Activated effector memory CD4-positive, alpha-beta T cell treated with Interleukin-2 at 50 U/mL for 16 hours (primary cell): ENCODE data around the gene AP5B1.

ENCODE experiments used
- DNase-seq: peaks from one replicate; pipeline ENCODE4 v3.0.0-alpha.2; 2020

Gene AP5B1

GRCh38 chr11:65801153-65801987 lies 20.6 kb upstream of the AP5B1 start:
- DNase-seq, result no peak

GRCh38 chr11:65798882-65799281 lies 18.1 kb upstream of the AP5B1 start:
- no peak for DNase-seq

- no peak for DNase-seq
These were observed 16.9 kb upstream of the AP5B1 start for GRCh38 chr11:65797711-65798110.

GRCh38 chr11:65796726-65797601 lies 16.2 kb upstream of the AP5B1 start:
- DNase-seq, result no peak

- DNase-seq, result no peak
These were observed 14.1 kb upstream of the AP5B1 start for GRCh38 chr11:65794570-65795510.

GRCh38 chr11:65793625-65794400 lies 13.0 kb upstream of the AP5B1 start:
- DNase-seq, result no peak

- no peak for DNase-seq
These were observed 12.4 kb upstream of the AP5B1 start for GRCh38 chr11:65793144-65793581.

GRCh38 chr11:65792456-65792855 lies 11.7 kb upstream of the AP5B1 start:
- DNase-seq, result no peak

- DNase-seq, result peak; percentile 36
These were observed 11.0 kb upstream of the AP5B1 start for GRCh38 chr11:65791719-65792213.

- DNase-seq, result no peak
These were observed 10.3 kb upstream of the AP5B1 start for GRCh38 chr11:65790902-65791650.

- DNase-seq, result no peak
These were observed 9.5 kb upstream of the AP5B1 start for GRCh38 chr11:65790104-65790901.

GRCh38 chr11:65789230-65790103 lies 8.7 kb upstream of the AP5B1 start:
- DNase-seq, result no peak

GRCh38 chr11:65788821-65789220 lies 8.0 kb upstream of the AP5B1 start:
- DNase-seq, result no peak

- DNase-seq, result no peak
These were observed 7.2 kb upstream of the AP5B1 start for GRCh38 chr11:65787649-65788622.

GRCh38 chr11:65786786-65787636 lies 6.2 kb upstream of the AP5B1 start, which contains the start of gene OVOL1:
TSS of gene OVOL1 (plus strand) at chr11:65787063. CDS start at chr11:65787374, 311 bp downstream.
- DNase-seq, result no peak

GRCh38 chr11:65786008-65786785 lies 5.4 kb upstream of the AP5B1 start:
- no peak for DNase-seq
